Parathyroid adenoma (tissue), 2 donors: Measurements from ENCODE around the gene TAF1A.

Experiments used
- H2AFZ ChIP-seq: fragments of 300-600 bp; sonication (generic); one replicate; pipeline ENCODE4 v1.7.0; 2017; ENCODE audit warnings: antibody characterized with exemption, mild to moderate bottlenecking
- H3K27ac ChIP-seq: fragments of 300-600 bp; sonication (generic); one replicate; pipeline ENCODE4 v1.7.0; 2017
- H3K27me3 ChIP-seq: fragments of 300-600 bp; sonication (generic); one replicate; pipeline ENCODE4 v1.7.0; 2017; ENCODE audit warnings: low read length; ENCODE audit not compliant: control insufficient read depth, insufficient read depth
- H3K36me3 ChIP-seq: fragments of 300-600 bp; sonication (generic); one replicate; pipeline ENCODE4 v1.7.0; 2017; ENCODE audit warnings: low read length; ENCODE audit not compliant: control insufficient read depth, insufficient read depth
- H3K4me1 ChIP-seq: fragments of 300-600 bp; sonication (generic); one replicate; pipeline ENCODE4 v1.7.0; 2017; ENCODE audit warnings: control low read depth
- H3K4me2 ChIP-seq: fragments of 300-600 bp; sonication (generic); one replicate; pipeline ENCODE4 v1.7.0; 2017; ENCODE audit warnings: low read length
- H3K4me3 ChIP-seq: fragments of 300-600 bp; sonication (generic); one replicate; pipeline ENCODE4 v1.7.0; 2017; ENCODE audit warnings: low read depth, low read length
- H3K79me2 ChIP-seq: fragments of 300-600 bp; sonication (generic); one replicate; pipeline ENCODE4 v1.7.0; 2017; ENCODE audit warnings: control low read depth
- H3K9ac ChIP-seq: fragments of 300-600 bp; sonication (generic); one replicate; pipeline ENCODE4 v1.7.0; 2017; ENCODE audit warnings: mild to moderate bottlenecking
- H3K9me3 ChIP-seq: fragments of 300-600 bp; sonication (generic); one replicate; pipeline ENCODE4 v1.7.0; 2017; ENCODE audit warnings: low read length; ENCODE audit not compliant: control insufficient read depth
- TF ChIP-seq, protein P1 (sequence below): fragments of 300-600 bp; sonication (generic); IDR thresholded peaks from one replicate; pipeline ENCODE4 v1.7.0; 2017; ENCODE audit warnings: antibody characterized with exemption, mild to moderate bottlenecking
- donor health status: primary hyperparathyroidism.

Gene TAF1A

DNA sequence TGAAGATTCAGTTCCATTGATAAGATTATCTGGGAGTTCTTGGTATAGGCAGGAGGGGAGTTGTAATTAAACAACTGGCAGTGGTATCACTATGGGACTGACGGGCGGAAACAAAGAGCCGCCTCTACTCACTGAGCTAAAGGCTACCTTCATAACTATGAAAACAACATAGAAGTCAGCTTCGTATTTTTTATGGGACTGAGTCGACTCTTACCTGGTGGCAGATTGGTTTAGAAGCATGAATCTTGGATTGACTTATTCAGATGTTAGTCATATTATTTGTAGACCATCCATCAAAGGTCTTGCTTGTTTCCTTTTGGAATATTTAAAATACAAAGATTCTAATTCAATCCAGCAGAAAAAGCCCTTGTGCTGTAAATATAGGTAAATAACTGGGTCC, 35.6 kb downstream of the TAF1A start:
- TF ChIP-seq, protein P1, sequence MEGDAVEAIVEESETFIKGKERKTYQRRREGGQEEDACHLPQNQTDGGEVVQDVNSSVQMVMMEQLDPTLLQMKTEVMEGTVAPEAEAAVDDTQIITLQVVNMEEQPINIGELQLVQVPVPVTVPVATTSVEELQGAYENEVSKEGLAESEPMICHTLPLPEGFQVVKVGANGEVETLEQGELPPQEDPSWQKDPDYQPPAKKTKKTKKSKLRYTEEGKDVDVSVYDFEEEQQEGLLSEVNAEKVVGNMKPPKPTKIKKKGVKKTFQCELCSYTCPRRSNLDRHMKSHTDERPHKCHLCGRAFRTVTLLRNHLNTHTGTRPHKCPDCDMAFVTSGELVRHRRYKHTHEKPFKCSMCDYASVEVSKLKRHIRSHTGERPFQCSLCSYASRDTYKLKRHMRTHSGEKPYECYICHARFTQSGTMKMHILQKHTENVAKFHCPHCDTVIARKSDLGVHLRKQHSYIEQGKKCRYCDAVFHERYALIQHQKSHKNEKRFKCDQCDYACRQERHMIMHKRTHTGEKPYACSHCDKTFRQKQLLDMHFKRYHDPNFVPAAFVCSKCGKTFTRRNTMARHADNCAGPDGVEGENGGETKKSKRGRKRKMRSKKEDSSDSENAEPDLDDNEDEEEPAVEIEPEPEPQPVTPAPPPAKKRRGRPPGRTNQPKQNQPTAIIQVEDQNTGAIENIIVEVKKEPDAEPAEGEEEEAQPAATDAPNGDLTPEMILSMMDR, result no peak
- H3K4me2 ChIP-seq, result no peak overlapping the region
- H3K36me3 ChIP-seq, result no peaks in the 10 kb centered on the region
- no peak overlapping the region for H3K27ac ChIP-seq
- no peaks in the 10 kb centered on the region for H3K27me3 ChIP-seq
- no peaks in the 10 kb centered on the region for H3K79me2 ChIP-seq
- no peak overlapping the region for H2AFZ ChIP-seq
- H3K9me3 ChIP-seq, result no peaks in the 10 kb centered on the region
- H3K4me1 ChIP-seq, result no peaks in the 10 kb centered on the region
- no peak overlapping the region for H3K9ac ChIP-seq
- no peak overlapping the region for H3K4me3 ChIP-seq

DNA sequence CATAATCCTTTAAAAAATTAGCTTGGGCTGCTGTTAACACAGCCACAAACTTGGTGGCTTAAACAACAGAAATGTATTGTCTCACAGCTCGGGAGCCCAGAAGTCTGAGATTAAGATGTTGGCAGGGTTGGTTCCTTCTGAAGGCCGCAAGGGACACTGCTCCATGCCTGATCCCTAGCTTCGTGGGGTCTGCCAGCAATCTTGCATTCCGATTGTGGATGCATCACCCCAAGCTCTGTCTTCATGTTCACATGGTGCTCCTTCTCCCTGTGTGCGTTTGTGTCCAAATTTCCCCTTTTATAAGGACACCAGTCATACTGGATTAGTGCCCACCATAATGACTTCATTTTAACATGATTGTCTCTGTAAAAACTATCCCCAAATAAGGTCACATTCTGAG, 36.9 kb downstream of the TAF1A start:
- Histone ChIP-seq H3K9me3 (no peaks in the 10 kb centered on the region), H3K9ac (no peak overlapping the region)

DNA sequence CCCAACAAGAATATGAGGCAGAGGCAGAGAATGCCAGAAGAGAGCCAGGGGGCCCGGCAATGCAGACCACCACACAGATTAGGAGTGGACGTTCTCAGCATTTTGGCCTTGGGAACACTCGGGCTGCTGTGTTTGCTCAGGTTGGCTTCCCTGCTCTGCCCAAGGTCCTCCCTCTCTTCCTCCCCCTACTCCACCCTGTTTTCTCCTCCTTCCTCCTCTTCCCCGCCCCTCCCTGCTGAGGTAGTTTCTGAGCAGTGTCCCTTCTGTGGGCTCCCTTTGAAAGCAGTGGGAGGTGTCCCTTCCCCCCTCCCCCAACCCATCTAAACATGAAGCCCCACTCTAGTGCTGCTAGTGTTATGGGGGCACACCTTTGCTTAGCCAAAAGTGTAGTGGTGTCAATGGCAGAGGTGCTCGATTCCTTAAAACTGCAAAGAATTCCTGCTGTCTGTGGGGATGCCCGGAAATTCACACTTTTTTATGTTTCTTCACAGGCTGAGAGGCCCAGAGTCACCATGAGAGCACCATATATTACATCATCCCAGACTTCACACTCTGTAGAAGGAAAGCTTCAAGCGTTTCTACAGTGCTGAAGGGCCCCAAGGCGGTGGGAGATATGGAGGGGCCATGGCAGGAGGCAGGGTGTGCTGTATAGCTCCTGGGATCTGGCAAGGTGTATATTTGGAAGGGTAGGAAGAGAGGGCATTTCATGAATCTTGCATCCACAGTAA, 41.6 kb downstream of the TAF1A start, which contains the start of gene HHIPL2:
TSS of gene HHIPL2 (minus strand) at position 161 of the 728 bp plus-strand sequence. CDS start at position 101, 60 bp downstream.
- Histone ChIP-seq H2AFZ (no peak within 1 kb of the TSS), H3K36me3 (no peaks in the 10 kb centered on the region), H3K4me2 (no peak within 1 kb of the TSS), H3K4me3 (no peak within 1 kb of the TSS), H3K9ac (no peak within 1 kb of the TSS), H3K9me3 (no peaks in the 10 kb centered on the region), H3K79me2 (no peaks in the 10 kb centered on the region), H3K27ac (no peak within 1 kb of the TSS), H3K27me3 (no peaks in the 10 kb centered on the region), H3K4me1 (no peaks in the 10 kb centered on the region)
- TF ChIP-seq, protein P1, result no peak

More for the DNA sequence above, 36.9 kb downstream of the TAF1A start:
- Histone ChIP-seq H2AFZ (no peak overlapping the region), H3K79me2 (no peaks in the 10 kb centered on the region), H3K4me2 (no peak overlapping the region), H3K4me3 (no peak overlapping the region), H3K4me1 (no peaks in the 10 kb centered on the region), H3K27me3 (no peaks in the 10 kb centered on the region), H3K27ac (no peak overlapping the region), H3K36me3 (no peaks in the 10 kb centered on the region)
- TF ChIP-seq, protein P1, result no peak

DNA sequence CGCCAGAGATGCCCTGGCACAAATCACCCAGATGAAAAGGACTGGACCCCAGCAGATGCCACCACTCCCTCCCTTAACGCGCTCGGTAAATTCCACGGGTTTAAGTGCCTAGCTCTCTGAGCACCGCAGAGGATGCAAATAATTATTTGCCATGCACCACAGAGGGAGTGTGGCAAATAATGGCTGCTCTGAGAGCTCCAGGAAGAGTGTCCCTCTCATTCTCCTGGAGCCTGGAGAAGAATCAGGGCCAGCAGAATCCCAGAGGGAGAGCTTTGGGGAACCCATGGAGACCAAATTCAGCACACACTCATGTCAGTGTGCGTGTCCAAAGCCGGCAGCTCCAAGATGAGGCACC, 42.5 kb downstream of the TAF1A start:
- no peaks in the 10 kb centered on the region for H3K36me3 ChIP-seq
- H2AFZ ChIP-seq, result no peak overlapping the region
- TF ChIP-seq, protein P1, result no peak
- no peak overlapping the region for H3K27ac ChIP-seq
- no peak overlapping the region for H3K4me3 ChIP-seq
- H3K9ac ChIP-seq, result no peak overlapping the region
- no peaks in the 10 kb centered on the region for H3K4me1 ChIP-seq
- no peaks in the 10 kb centered on the region for H3K9me3 ChIP-seq
- no peaks in the 10 kb centered on the region for H3K79me2 ChIP-seq
- peaks cover 3% of the 10 kb centered on the region for H3K27me3 ChIP-seq
- no peak overlapping the region for H3K4me2 ChIP-seq
